ENCODE results near the gene MAD2L1BP.

MAD2L1BP gene

GRCh38 chr6:43639984-43640800, 4.6 kb downstream of the MAD2L1BP start:
- H3K4me3 ChIP-seq (replicated peaks; ENCODE audit: insufficient read depth, low read length) = no peak overlapping the region
- H3K27ac ChIP-seq (replicated peaks) = no peak overlapping the region
- DNase-seq (ENCODE audit: low read depth in 1 of 2, low spot score in 1 of 2) = no peak

GRCh38 chr6:43644940-43645612, 9.4 kb downstream of the MAD2L1BP start, which contains the start of gene RSPH9:
Gene RSPH9, plus strand, starts transcription at chr6:43645036. Its CDS starts 63 bp downstream, at chr6:43645099.
- Histone ChIP-seq H3K27me3 (ENCODE audit: insufficient read depth, poor library complexity, severe bottlenecking) (no peaks in the 10 kb centered on the region), H3K4me3 (replicated peaks; ENCODE audit: insufficient read depth, low read length) (no peak within 1 kb of the TSS), H3K27ac (replicated peaks) (no peak within 1 kb of the TSS)
- no peak for DNase-seq (ENCODE audit: low read depth in 1 of 2, low spot score in 1 of 2)
- TF ChIP-seq, protein P1, sequence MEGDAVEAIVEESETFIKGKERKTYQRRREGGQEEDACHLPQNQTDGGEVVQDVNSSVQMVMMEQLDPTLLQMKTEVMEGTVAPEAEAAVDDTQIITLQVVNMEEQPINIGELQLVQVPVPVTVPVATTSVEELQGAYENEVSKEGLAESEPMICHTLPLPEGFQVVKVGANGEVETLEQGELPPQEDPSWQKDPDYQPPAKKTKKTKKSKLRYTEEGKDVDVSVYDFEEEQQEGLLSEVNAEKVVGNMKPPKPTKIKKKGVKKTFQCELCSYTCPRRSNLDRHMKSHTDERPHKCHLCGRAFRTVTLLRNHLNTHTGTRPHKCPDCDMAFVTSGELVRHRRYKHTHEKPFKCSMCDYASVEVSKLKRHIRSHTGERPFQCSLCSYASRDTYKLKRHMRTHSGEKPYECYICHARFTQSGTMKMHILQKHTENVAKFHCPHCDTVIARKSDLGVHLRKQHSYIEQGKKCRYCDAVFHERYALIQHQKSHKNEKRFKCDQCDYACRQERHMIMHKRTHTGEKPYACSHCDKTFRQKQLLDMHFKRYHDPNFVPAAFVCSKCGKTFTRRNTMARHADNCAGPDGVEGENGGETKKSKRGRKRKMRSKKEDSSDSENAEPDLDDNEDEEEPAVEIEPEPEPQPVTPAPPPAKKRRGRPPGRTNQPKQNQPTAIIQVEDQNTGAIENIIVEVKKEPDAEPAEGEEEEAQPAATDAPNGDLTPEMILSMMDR (IDR thresholded peaks at IDR 0.05; ENCODE audit: insufficient read depth, low read length) = no peak
- no peak for TF ChIP-seq POLR2AphosphoS5 (IDR thresholded peaks at IDR 0.05; ENCODE audit: low read depth)
- TF ChIP-seq REST (IDR thresholded peaks at IDR 0.05; ENCODE audit: insufficient replicate concordance, low read depth) = no peak
- TF ChIP-seq GABPA (IDR thresholded peaks at IDR 0.05; ENCODE audit: low read depth) = no peak

More at GRCh38 chr6:43639984-43640800, 4.6 kb downstream of the MAD2L1BP start:
- no peaks in the 10 kb centered on the region for H3K27me3 ChIP-seq (ENCODE audit: insufficient read depth, poor library complexity, severe bottlenecking)
- TF ChIP-seq SPI1 (IDR thresholded peaks at IDR 0.05; ENCODE audit: borderline replicate concordance, low read depth) (no peak), POLR2AphosphoS5 (IDR thresholded peaks at IDR 0.05; ENCODE audit: low read depth) (no peak), GABPA (IDR thresholded peaks at IDR 0.05; ENCODE audit: low read depth) (no peak), REST (IDR thresholded peaks at IDR 0.05; ENCODE audit: insufficient replicate concordance, low read depth) (no peak)
- TF ChIP-seq, protein P1 (IDR thresholded peaks at IDR 0.05; ENCODE audit: insufficient read depth, low read length) = no peak

- TF ChIP-seq POLR2AphosphoS5 (IDR thresholded peaks at IDR 0.05; ENCODE audit: low read depth) (no peak), GABPA (IDR thresholded peaks at IDR 0.05; ENCODE audit: low read depth) (no peak), SPI1 (IDR thresholded peaks at IDR 0.05; ENCODE audit: borderline replicate concordance, low read depth) (no peak), REST (IDR thresholded peaks at IDR 0.05; ENCODE audit: insufficient replicate concordance, low read depth) (no peak)
- Histone ChIP-seq H3K27me3 (ENCODE audit: insufficient read depth, poor library complexity, severe bottlenecking) (no peaks in the 10 kb centered on the region), H3K4me3 (replicated peaks; ENCODE audit: insufficient read depth, low read length) (no peak overlapping the region), H3K27ac (replicated peaks) (no peak overlapping the region)
- no peak for DNase-seq (ENCODE audit: low read depth in 1 of 2, low spot score in 1 of 2)
These were observed 9.9 kb downstream of the MAD2L1BP start for GRCh38 chr6:43645613-43645964.

All from HL-60 (cell line).